ENCODE results near the gene PCBP1.
"Not testable (repeated sequence)": the region's sequence is repeated elsewhere in the genome, so short reads cannot be mapped to it uniquely, and the experiment has no call there.

The PCBP1 gene

GRCh38 chr2:70089983-70090525 is 2.8 kb downstream of the PCBP1 start:
- H3K9me3 ChIP-seq (ENCODE audit: control insufficient read depth in 2 of 2, low read length in 2 of 2), result no peaks in the 10 kb centered on the region
- peak overlapping the region; percentile 63 to 98 for H3K4me3 ChIP-seq (ENCODE audit: low read length in 2 of 2)
- H3K27ac ChIP-seq (ENCODE audit: low read length), result no peak overlapping the region
- H3K36me3 ChIP-seq (ENCODE audit: control insufficient read depth in 2 of 2, insufficient read depth in 2 of 2, low read length in 2 of 2), result peaks cover 7% of the 10 kb centered on the region in 2 donors
- peaks cover 37% of the 10 kb centered on the region for H3K4me1 ChIP-seq (ENCODE audit: control insufficient read depth, insufficient read depth, low read length)
- no peak overlapping the region for H3K9ac ChIP-seq (ENCODE audit: low read length in 2 of 2)
- no peaks in the 10 kb centered on the region for H3K27me3 ChIP-seq (ENCODE audit: control insufficient read depth in 1 of 2, insufficient read depth in 2 of 2, low read length in 2 of 2)

GRCh38 chr2:70090706-70091334 is 3.5 kb downstream of the PCBP1 start:
- H3K9ac ChIP-seq (ENCODE audit: low read length in 2 of 2), result no peak overlapping the region
- H3K9me3 ChIP-seq (ENCODE audit: control insufficient read depth in 2 of 2, low read length in 2 of 2), result no peaks in the 10 kb centered on the region
- no peaks in the 10 kb centered on the region for H3K27me3 ChIP-seq (ENCODE audit: control insufficient read depth in 1 of 2, insufficient read depth in 2 of 2, low read length in 2 of 2)
- H3K36me3 ChIP-seq (ENCODE audit: control insufficient read depth in 2 of 2, insufficient read depth in 2 of 2, low read length in 2 of 2), result peaks cover 7% of the 10 kb centered on the region in 2 donors
- no peak overlapping the region for H3K4me3 ChIP-seq (ENCODE audit: low read length in 2 of 2)
- H3K4me1 ChIP-seq (ENCODE audit: control insufficient read depth, insufficient read depth, low read length), result peaks cover 37% of the 10 kb centered on the region
- H3K27ac ChIP-seq (ENCODE audit: low read length), result no peak overlapping the region

GRCh38 chr2:70091364-70091763 is 4.1 kb downstream of the PCBP1 start:
- Histone ChIP-seq H3K4me1 (ENCODE audit: control insufficient read depth, insufficient read depth, low read length) (peaks cover 33% of the 10 kb centered on the region), H3K4me3 (ENCODE audit: low read length in 2 of 2) (no peak overlapping the region), H3K27ac (ENCODE audit: low read length) (no peak overlapping the region), H3K9ac (ENCODE audit: low read length in 2 of 2) (no peak overlapping the region), H3K27me3 (ENCODE audit: control insufficient read depth in 1 of 2, insufficient read depth in 2 of 2, low read length in 2 of 2) (no peaks in the 10 kb centered on the region), H3K9me3 (ENCODE audit: control insufficient read depth in 2 of 2, low read length in 2 of 2) (no peaks in the 10 kb centered on the region), H3K36me3 (ENCODE audit: control insufficient read depth in 2 of 2, insufficient read depth in 2 of 2, low read length in 2 of 2) (peaks cover 7% of the 10 kb centered on the region in 2 donors)

DNA sequence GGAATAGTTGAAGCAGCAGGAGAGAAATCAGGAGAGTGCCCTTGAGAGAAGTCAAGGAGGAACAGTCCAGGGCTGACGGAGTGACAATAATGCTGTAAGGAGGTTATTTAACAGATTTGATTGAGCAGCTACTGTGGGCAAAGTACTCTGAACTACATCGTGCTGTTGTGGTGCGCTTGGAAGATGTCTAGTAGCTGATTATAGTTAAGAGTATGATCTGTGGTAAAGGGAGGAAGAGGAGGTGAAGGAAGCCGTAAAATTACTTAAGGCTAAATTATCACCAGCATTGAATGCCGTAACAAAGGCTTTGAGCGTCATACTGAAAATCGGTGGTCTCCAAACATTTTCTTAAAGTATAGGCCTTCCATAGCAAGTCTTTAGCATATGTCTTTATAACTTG is 4.5 kb downstream of the PCBP1 start:
- Histone ChIP-seq H3K27me3 (ENCODE audit: control insufficient read depth in 1 of 2, insufficient read depth in 2 of 2, low read length in 2 of 2) (no peaks in the 10 kb centered on the region), H3K4me1 (ENCODE audit: control insufficient read depth, insufficient read depth, low read length) (peaks cover 33% of the 10 kb centered on the region), H3K27ac (ENCODE audit: low read length) (no peak overlapping the region), H3K9me3 (ENCODE audit: control insufficient read depth in 2 of 2, low read length in 2 of 2) (no peaks in the 10 kb centered on the region), H3K36me3 (ENCODE audit: control insufficient read depth in 2 of 2, insufficient read depth in 2 of 2, low read length in 2 of 2) (peaks cover 7% of the 10 kb centered on the region in 2 donors), H3K9ac (ENCODE audit: low read length in 2 of 2) (no peak overlapping the region), H3K4me3 (ENCODE audit: low read length in 2 of 2) (no peak overlapping the region)

DNA sequence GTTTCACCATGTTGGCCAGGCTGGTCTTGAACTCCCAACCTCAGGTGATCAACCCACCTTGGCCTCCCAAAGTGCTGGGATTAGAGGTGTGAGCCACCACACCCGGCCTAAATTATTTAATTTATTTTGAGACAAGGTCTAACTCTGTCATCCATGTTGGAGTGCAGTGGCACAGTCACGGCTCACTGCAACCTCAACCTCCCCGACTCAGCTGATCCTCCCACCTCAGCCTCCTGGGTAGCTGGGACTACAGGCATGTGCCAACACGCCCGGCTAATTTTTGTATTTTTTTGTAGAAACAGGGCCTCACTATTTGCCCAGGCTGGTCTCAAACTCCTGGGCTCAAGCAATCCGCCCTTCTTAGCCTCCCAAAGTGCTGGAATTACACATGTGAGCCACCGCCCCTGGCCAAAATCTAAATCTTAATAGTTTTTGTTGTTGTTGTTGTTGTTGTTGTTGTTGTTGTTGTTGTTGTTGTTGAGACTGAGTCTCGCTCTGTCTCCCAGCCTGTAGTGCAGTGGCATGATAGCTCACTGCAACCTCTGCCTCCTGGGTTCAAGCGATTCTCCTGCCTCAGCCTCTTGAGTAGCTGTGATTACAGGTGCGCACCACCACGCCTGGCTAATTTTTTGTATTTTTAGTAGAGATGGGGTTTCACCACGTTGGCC is 5.4 kb downstream of the PCBP1 start:
- not testable (repeated sequence) for H3K27me3 ChIP-seq (ENCODE audit: control insufficient read depth in 1 of 2, insufficient read depth in 2 of 2, low read length in 2 of 2); H3K36me3 ChIP-seq (ENCODE audit: control insufficient read depth in 2 of 2, insufficient read depth in 2 of 2, low read length in 2 of 2); H3K4me3 ChIP-seq (ENCODE audit: low read length in 2 of 2); H3K9me3 ChIP-seq (ENCODE audit: control insufficient read depth in 2 of 2, low read length in 2 of 2); H3K9ac ChIP-seq (ENCODE audit: low read length in 2 of 2); H3K27ac ChIP-seq (ENCODE audit: low read length)
- peaks cover 32% of the 10 kb centered on the region for H3K4me1 ChIP-seq (ENCODE audit: control insufficient read depth, insufficient read depth, low read length)

- Histone ChIP-seq H3K4me1 (ENCODE audit: control insufficient read depth, insufficient read depth, low read length) (peaks cover 23% of the 10 kb centered on the region), H3K27ac (ENCODE audit: low read length) (peak overlapping the region; percentile 82), H3K4me3 (ENCODE audit: low read length in 2 of 2) (no peak overlapping the region), H3K9me3 (ENCODE audit: control insufficient read depth in 2 of 2, low read length in 2 of 2) (no peaks in the 10 kb centered on the region), H3K27me3 (ENCODE audit: control insufficient read depth in 1 of 2, insufficient read depth in 2 of 2, low read length in 2 of 2) (no peaks in the 10 kb centered on the region), H3K36me3 (ENCODE audit: control insufficient read depth in 2 of 2, insufficient read depth in 2 of 2, low read length in 2 of 2) (no peaks in the 10 kb centered on the region), H3K9ac (ENCODE audit: low read length in 2 of 2) (peak overlapping the region; percentile 47 to 55)
Observed at GRCh38 chr2:70094171-70094977, 7.1 kb downstream of the PCBP1 start.

GRCh38 chr2:70094978-70095719 is 7.9 kb downstream of the PCBP1 start:
- Histone ChIP-seq H3K36me3 (ENCODE audit: control insufficient read depth in 2 of 2, insufficient read depth in 2 of 2, low read length in 2 of 2) (no peaks in the 10 kb centered on the region), H3K27ac (ENCODE audit: low read length) (peak overlapping the region; percentile 82), H3K9ac (ENCODE audit: low read length in 2 of 2) (peak overlapping the region; percentile 47 to 55), H3K9me3 (ENCODE audit: control insufficient read depth in 2 of 2, low read length in 2 of 2) (no peaks in the 10 kb centered on the region), H3K4me3 (ENCODE audit: low read length in 2 of 2) (peak overlapping the region in 1 of 2 donors; percentile 8), H3K4me1 (ENCODE audit: control insufficient read depth, insufficient read depth, low read length) (peaks cover 16% of the 10 kb centered on the region), H3K27me3 (ENCODE audit: control insufficient read depth in 1 of 2, insufficient read depth in 2 of 2, low read length in 2 of 2) (no peaks in the 10 kb centered on the region)

DNA sequence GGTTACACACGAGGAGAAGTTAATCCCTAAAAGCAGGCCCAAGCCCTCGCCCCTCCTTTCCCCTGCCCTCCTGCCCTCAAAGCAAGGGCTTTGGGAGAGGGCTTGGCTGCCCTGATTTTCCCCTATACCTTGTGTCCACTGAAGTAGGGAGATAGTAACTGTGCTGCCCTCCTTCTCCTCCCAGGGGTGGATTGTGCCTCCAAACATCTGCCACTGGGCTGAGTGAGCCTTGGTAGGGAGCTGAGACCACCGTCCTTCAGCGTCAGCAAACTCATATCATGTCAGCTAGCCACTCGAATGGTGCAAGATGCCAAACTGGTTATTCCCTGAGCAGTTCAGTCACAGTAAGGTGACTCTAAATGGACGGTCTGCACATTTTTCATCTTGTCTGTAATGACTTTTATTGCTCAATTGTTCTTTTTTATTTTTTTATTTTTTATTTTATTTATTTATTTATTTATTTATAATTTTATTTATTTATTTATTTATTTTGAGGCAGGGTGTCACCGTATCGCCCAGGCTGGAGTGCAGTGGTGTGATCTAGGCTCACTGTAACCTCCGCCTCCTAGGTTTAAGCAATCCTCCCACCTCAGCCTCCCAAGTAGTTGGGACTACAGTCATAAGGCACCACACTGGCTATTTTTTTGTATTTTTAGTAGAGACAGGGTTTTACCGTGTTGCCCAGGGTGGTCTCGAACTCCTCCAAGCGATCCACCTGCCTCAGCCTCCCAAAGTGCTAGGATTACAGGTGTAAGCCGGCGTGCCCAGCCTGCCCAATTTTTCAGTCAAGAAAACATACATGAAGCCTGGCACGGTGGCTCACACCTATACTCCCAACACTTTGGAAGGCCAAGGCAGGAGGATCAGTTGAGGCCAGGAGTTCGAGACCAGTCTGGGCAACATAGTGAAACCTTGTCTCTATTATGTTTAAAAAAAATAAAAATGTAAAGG is 8.7 kb downstream of the PCBP1 start:
- Histone ChIP-seq H3K27ac (ENCODE audit: low read length) (peak overlapping the region; percentile 82), H3K4me3 (ENCODE audit: low read length in 2 of 2) (peak overlapping the region in 1 of 2 donors; percentile 8), H3K9ac (ENCODE audit: low read length in 2 of 2) (peak overlapping the region in 1 of 2 donors; percentile 42), H3K36me3 (ENCODE audit: control insufficient read depth in 2 of 2, insufficient read depth in 2 of 2, low read length in 2 of 2) (no peaks in the 10 kb centered on the region), H3K4me1 (ENCODE audit: control insufficient read depth, insufficient read depth, low read length) (peaks cover 15% of the 10 kb centered on the region), H3K27me3 (ENCODE audit: control insufficient read depth in 1 of 2, insufficient read depth in 2 of 2, low read length in 2 of 2) (no peaks in the 10 kb centered on the region), H3K9me3 (ENCODE audit: control insufficient read depth in 2 of 2, low read length in 2 of 2) (no peaks in the 10 kb centered on the region)

- Histone ChIP-seq H3K27ac (ENCODE audit: low read length) (no peak overlapping the region), H3K27me3 (ENCODE audit: control insufficient read depth in 1 of 2, insufficient read depth in 2 of 2, low read length in 2 of 2) (no peaks in the 10 kb centered on the region), H3K9ac (ENCODE audit: low read length in 2 of 2) (no peak overlapping the region), H3K4me3 (ENCODE audit: low read length in 2 of 2) (no peak overlapping the region), H3K9me3 (ENCODE audit: control insufficient read depth in 2 of 2, low read length in 2 of 2) (no peaks in the 10 kb centered on the region), H3K36me3 (ENCODE audit: control insufficient read depth in 2 of 2, insufficient read depth in 2 of 2, low read length in 2 of 2) (no peaks in the 10 kb centered on the region), H3K4me1 (ENCODE audit: control insufficient read depth, insufficient read depth, low read length) (peaks cover 15% of the 10 kb centered on the region)
Observed at GRCh38 chr2:70098032-70098431, 10.8 kb downstream of the PCBP1 start.
